NCI-H345 (cell line): Measurements from ENCODE around the gene FOXD4L1.
"Not testable (repeated sequence)": the region's sequence is repeated elsewhere in the genome, so short reads cannot be mapped to it uniquely, and the experiment has no call there.

Experiments used
- DNase-seq: peaks from one replicate; lab custom pipeline; 2025; lab: John Stamatoyannopoulos, UW

The FOXD4L1 gene

GRCh38 chr2:113498365-113498764, at the start of gene FOXD4L1:
Gene FOXD4L1, plus strand, starts transcription at chr2:113498665. Its CDS starts 592 bp downstream, at chr2:113499257.
- not testable (repeated sequence) for DNase-seq

DNA sequence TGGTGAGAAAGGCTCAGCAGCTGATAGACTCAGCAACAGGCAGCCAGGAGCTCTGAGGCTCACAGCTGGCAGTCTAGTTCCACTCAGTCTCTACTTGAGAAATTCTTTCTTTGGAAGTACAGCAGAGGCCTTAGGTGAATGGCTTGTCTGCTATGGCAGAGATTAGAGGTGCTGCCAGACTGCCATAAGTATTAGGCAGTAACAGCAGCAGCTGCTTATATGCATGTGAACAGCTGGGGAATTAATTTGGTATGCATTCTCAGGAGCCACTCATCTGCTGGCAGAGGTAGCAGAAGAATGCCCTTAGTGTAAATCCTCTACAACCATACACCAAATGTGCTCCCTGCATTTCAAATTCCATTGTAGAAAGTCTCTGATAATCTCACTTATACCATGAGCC, 32.7 kb upstream of the FOXD4L1 start:
- not testable (repeated sequence) for DNase-seq

- not testable (repeated sequence) for DNase-seq
Measured at GRCh38 chr2:113476688-113477368, 21.6 kb upstream of the FOXD4L1 start.

DNA sequence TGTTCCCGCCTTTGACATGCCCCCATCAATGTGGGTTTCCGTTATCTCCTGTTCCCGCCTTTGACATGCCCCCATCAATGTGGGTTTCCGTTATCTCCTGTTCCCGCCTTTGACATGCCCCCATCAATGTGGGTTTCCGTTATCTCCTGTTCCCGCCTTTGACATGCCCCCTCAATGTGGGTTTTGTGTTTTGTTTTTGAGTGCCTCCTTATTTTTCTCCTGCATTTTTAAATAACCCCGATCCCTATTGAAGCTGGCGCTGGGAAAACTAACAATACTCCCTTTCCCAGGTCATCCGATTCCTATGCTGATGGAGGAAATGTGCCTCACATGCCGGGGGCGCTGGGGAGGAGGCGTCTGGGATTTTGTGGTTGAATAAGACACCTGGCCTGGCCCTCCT, 1.9 kb upstream of the FOXD4L1 start:
- DNase-seq = not testable (repeated sequence)

- not testable (repeated sequence) for DNase-seq
Measured at GRCh38 chr2:113499019-113499885, 787 bp downstream of the FOXD4L1 start.

GRCh38 chr2:113499886-113500722, 1.6 kb downstream of the FOXD4L1 start:
- DNase-seq = not testable (repeated sequence)

GRCh38 chr2:113500723-113501038, 2.2 kb downstream of the FOXD4L1 start:
- not testable (repeated sequence) for DNase-seq

GRCh38 chr2:113502216-113503093, 4.0 kb downstream of the FOXD4L1 start:
- not testable (repeated sequence) for DNase-seq

DNA sequence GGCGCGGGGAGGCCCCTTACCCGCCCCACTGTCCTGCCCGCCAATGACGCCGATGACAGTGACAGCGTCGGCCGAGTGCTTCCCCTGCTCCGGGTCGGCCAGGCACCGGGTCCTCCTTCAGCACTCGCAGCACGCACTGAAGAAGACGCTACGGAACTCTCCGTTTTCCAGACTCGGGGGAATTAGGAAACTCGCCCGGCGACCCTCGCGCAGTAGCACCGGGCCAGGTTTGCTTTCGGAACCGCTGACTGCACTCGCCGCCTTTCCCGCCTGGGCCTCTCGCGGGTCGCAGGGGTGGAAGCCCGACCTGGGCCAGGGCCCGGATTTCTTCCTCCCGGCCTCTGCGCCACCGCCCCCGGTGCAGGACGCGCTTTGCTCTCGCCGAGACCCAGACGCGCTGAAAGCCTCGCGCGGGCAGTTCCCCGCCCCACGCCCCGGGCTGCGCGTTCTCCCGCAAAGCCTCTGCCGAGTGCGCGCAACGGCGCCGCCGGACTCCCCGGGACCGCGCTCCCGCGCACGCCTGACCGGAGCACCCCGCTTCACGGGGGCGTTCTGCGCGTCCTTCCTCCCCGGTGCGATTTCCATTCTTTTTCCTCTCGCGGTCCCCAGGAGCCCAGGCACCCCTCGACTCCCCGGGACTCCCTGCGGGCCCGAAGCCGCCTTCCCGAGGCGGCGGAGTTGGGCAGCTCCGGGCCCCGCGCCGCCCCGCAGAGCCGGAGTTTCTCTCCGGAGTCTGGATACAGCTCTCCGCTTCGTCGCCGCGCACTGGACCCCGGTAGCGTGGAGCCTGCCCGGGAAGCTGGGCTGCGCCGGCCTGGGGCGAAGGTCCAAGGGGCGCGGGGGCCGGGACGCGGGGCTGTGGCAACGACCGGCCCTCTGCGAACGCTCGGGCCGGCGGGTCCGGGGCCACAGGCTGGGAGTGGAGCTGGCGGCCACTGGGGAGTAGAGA, 4.9 kb downstream of the FOXD4L1 start:
- not testable (repeated sequence) for DNase-seq

GRCh38 chr2:113504081-113504480, 5.6 kb downstream of the FOXD4L1 start:
- not testable (repeated sequence) for DNase-seq

GRCh38 chr2:113507394-113508140, 9.1 kb downstream of the FOXD4L1 start:
- DNase-seq = not testable (repeated sequence)

DNA sequence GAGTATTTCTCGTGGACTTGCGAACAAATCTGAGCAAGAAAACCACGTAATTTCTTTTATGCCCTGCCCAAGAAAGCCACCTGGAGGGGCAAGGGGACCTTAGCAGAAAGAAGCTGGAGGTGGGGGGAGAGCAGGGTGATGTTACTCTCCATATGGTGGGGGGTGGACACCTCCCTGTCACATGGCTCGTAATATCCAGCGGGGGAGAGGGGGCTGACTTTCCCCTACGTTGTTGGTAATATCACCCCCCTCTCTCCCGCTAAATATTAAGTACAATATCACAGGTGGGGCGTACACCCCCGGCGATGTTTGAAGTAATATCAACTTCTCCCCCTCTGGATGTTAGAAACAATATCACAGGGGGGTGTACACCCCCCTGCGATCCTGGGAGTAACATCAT, 9.7 kb downstream of the FOXD4L1 start:
- DNase-seq = not testable (repeated sequence)

DNA sequence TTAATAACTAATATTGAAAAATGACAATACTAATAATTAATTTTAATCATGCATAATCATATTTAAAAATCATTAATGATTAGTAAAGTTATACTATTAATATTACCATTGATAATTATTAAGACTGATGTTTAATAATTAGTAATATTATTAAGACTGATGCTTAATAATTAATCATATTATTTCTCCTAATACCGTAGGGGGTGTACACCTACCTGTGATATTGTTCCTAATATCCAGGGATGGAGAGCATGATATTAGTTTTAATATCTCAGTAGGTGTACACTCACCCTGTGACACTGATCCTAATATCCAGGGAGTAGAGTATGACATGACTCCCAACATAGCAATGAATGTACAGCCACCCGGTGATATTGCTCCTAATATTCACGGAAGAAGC, 12.4 kb downstream of the FOXD4L1 start:
- DNase-seq = not testable (repeated sequence)

DNA sequence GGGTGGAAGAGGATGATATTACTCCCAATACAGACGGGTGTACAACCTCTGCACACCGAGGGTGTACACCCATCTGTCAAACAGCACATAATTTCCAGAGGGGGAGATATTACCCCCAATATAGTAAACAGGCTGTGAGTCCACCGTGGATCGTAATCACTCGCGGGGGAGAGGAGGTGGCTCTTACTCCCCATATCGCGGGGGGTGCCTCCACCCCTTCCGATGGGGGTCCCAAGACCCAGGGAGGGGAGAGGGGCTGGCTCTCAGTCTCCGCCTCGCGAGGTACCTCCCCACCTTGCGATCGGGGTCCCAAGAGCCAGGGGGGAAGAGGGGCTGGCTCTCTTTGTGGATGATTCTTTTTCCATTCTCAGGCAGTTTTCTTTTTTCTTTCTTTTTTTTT, 13.4 kb downstream of the FOXD4L1 start:
- DNase-seq = not testable (repeated sequence)

DNA sequence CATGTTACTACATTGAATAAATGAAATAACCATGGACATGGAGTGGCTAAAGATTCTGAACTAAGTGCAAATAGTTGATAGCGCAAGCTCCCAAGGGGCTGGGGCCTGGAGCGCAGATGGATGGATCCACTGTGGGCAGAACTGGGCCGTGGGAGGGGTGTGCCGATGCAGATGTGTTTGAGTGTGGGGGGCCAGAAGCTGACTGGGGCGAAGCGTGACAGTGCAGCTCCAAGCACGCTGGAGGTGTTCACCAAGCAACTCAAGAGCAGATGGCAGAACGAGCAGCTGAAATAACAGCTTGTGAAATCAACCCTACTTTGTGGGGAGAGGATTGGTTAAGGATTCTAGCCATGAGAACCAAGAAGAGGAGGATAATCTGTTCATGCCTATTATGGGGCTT, 17.0 kb downstream of the FOXD4L1 start:
- DNase-seq = not testable (repeated sequence)

- DNase-seq = not testable (repeated sequence)
Measured at GRCh38 chr2:113515995-113516394, 17.5 kb downstream of the FOXD4L1 start.

DNA sequence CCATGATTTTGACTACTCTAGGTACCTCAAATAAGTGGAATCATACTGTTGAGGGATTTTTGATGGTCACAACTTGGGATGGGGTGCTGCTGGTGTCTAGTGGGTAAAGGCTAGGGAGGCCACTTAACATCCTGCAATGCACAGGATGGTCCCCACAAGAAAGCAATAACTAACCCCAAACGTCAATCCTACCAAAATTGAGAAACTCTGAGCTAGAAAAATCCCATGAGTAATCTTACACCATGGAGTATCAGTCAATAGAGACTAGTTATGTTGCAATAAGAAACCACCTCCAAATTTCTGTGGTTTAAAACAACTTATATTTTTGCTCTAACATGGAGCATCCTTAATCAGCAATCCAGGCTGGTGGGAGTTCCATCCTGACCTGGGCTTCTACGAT, 18.6 kb downstream of the FOXD4L1 start:
- DNase-seq = not testable (repeated sequence)

- not testable (repeated sequence) for DNase-seq
Measured at GRCh38 chr2:113520837-113521236, 22.4 kb downstream of the FOXD4L1 start.

DNA sequence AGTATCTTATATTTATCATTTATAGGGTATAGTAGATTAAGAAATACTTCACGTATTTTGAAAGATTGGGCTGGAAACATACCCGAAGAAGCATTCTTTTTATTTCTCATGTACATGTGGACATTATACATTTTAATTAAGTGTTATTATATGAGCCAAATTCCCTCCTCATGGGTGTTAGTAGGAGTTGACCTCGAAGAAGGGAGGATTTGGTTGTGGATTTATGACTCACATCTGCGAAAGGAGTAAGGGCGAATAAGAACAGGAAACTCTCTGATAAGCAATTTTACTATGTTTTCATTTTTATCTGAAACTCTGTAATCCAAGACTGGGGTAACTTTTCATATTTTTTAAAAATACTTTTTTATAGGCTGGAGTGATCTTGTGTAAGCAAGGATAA, 23.0 kb downstream of the FOXD4L1 start:
- not testable (repeated sequence) for DNase-seq
